Measurements from ENCODE around the gene MISP.
"Not testable (repeated sequence)": the region's sequence is repeated elsewhere in the genome, so short reads cannot be mapped to it uniquely, and the experiment has no call there.

Gene MISP

DNA sequence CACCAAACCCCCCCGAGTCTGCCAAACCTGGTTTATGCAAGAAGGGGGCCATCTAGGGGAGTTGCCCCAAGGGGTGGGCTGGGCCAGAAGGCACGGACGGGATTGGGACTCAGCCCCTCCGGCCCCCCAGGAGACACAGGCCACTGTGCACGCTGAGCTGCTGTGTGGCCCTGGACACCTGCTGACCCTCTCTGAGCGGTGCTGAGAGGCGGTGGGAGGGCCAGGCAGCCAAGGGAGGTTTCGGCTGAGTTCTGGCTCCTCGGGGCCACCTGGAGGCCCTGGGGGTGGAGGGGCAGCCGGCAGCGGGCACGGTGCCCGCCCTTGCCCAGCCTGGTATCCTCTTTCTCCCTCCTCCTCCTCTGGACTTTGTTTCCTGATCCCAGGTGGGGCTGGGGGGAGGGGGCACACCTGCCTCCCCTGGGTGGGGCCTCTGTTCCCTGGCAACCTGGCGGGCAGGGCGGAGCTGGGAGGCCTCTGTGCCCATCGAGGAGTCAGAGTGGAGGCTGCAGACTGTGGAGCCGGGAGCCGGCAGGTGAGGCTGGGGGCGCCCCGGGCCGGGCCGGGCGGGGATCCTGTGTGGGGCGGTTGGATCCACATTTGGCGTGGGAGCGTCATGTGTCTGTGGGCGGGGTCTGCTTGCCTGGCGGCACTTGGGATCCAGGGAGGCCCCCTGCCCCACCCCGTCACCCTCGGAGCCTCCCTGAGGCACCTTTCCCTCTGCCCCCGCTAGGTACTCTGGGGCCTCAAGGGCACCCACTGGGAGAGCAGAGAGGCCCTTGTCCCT, at the start of gene MISP:
Gene MISP (plus strand): TSS at position 473 of the 784 bp plus-strand sequence. CDS start 5,835 bp downstream, outside the sequence.
- peak; percentile 90 for DNase-seq

DNA sequence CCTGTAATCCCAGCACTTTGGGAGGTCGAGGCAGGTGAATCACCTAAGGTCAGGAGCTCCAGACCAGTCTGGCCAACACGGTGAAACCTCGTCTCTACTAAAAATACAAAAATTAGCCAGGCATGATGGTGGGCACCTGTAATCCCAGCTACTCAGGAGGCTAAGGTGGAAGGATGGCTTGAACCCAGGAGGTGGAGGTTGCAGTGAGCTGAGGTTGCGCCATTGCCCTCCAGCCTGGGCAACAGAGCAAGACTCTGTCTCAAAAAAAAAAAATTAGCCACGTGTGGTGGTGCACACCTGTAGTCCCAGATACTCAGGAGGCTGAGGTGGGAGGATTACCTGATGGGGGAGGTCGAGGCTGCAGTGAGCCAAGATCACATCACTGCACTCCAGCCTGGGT, 48.1 kb upstream of the MISP start:
- not testable (repeated sequence) for DNase-seq

DNA sequence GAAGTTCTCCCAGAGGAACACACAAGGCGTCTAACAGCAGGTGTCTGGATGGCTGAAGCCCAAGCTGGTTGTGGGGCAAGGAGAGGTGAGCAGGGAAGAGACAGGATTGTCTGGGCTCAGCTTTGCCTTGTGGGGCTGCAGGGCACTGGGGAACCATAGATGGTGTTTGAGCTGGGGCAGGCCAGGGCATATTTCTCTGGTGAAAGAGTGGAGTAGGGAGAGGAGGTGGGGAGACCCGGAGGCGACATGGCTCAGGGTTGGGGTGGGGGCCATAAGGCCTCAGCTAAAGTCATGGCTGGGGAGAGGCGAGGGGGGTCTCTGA, 47.6 kb upstream of the MISP start:
- DNase-seq = no peak

GRCh38 chr19:703651-704446, 47.1 kb upstream of the MISP start:
- no peak for DNase-seq

DNA sequence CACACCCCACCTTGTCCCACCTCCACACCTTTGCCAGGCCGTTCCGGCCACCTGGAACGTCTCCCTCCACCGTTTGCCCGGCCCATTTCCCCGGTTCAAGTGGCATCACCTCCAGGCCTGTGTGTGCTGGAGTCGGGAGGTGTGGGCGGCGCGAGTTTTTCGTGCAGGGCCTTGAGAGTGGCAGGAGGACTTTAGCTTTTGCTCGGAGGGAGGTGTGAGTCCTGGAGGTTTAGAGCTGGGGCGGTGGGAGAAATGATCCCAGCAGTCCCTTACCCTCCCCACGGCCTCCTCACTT, 46.5 kb upstream of the MISP start:
- no peak for DNase-seq

GRCh38 chr19:708154-709143, 42.5 kb upstream of the MISP start, which contains the start of gene PALM:
TSS of gene PALM (plus strand) at chr19:708935. CDS start at chr19:709147, 212 bp downstream.
- no peak for DNase-seq

DNA sequence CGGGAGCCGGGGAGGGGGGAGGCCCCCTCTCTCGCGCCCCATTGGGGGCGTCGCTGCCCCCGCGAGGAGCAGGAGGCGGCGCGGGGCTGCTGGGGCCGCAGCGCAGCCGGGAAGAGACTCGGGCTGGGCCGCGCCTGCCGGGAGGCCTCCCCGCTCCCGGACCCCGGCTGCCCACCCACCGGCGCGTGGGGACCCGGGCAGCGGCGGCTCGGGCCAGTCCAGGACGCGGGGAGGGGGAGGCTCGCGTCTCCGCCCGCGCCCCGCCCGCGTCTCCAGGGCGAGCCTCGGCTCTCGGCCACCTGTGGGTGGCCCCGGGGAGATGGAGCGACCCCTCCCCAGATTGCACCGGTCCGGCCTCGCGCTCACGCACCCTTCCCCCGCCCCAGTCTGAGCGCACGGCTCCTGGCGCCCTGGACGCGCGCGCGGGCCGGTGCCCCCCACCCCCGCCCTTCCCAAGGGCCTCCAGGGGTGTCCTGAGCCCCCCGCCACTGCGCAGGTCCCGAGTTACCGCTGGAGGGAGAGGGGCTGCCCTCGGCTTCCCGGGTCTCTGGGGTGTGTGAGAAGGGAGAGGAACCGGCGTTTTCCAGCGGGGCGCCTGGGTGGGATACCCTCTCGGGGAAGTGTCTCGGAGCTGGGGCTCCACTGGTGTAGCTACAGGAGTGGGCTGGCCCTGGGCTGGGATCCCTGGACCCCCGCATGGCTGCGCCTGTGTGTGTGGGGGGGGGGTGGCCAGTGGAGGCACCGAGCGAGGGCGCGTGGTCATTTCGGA, 41.5 kb upstream of the MISP start:
- no peak for DNase-seq

DNA sequence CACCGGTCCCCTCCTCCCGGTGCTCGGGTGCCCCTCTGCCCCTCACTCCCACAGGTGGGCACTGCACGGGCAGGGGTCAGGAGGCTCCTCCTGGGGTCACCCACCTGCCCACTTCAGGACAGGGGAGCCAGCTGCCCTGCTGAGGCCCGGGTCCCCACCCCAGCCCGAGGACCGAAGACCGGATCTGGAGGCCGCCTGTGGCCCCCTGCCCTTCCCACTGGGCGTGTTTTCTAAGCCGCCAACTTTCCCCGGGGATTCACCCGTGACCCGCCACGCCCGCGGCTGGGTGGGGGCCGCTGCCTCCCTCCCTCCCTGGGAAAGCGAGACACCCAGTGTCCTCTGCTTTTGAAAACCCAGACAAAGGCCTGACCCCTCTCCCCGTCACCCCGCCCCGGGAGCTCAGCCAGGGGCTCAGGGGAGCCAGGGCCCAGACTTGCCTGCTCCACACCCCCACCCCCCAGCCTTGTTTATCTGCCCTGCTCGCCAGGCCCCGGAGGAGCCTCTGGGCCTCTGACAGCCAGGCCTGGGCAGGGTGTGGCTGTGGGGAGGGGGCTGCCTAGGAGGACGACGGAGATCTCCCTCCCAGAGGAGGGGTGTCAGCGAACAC, 40.8 kb upstream of the MISP start:
- no peak for DNase-seq

GRCh38 chr19:710767-711166, 40.1 kb upstream of the MISP start:
- DNase-seq = no peak

DNA sequence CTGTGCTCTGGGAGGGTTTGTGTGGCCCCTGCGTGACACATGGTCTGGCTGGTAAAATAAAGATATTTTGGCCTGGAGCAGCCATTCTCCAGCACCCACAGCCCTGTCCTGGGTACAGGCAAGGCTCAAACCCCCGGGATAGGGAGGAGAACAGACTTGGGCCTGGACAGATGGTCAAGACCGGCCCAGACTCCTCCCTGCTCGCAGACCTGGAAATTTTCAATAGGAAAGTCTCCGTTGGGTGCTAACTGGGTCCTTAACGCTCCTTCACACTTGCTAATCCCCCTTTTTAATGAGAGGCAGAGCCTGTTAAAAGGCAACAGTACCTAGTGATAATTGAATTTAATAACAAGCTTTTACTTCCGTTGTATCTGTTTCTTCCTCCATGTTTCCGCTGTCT, 39.7 kb upstream of the MISP start:
- no peak for DNase-seq

DNA sequence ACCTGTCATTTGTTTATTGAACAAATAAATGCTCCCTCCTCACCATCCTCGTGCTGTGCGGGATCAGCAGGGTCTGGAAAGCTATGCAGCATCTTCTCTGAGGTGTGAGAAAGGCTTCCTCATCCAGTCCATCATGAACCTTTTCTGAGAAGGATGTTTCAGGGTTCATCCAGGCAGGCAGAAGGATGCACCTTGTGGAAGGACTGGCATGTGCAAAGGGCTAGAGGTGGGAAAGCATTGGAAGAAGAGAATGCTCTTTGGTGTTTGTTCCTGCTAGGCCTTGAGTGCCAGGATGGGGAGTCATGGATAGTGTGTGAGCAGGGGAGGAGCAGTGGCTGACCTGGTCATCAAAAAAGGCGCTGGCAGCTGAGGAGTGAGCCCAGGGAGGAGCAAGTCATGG, 35.6 kb upstream of the MISP start:
- DNase-seq = no peak

- no peak for DNase-seq
Observed at GRCh38 chr19:718251-718951, 32.5 kb upstream of the MISP start.

DNA sequence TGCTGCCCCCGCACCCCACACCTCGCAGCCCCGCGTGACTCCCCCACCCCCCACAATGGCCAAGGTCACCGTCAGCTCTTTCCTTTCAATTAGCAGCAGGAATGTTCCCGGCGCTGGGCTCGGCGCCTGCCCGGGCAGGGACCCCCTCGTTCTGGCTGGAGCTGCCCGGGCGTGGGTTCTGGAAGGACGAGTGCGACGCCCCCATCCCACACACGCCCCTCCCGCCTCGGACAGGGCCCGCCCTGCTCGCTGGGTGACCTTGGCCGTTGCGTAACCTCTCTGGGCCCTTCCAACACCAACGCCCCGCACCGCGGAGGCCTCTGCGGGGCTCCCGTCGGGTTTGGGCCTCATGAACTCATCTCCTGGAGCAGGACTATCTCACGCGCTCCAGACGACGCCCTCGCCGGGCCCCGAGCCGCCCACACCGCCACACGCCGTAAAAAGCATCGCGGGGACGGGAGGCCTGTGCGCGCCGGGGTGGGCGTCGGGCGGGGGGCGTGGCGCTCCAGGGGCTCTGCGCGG, 31.9 kb upstream of the MISP start:
- no peak for DNase-seq

DNA sequence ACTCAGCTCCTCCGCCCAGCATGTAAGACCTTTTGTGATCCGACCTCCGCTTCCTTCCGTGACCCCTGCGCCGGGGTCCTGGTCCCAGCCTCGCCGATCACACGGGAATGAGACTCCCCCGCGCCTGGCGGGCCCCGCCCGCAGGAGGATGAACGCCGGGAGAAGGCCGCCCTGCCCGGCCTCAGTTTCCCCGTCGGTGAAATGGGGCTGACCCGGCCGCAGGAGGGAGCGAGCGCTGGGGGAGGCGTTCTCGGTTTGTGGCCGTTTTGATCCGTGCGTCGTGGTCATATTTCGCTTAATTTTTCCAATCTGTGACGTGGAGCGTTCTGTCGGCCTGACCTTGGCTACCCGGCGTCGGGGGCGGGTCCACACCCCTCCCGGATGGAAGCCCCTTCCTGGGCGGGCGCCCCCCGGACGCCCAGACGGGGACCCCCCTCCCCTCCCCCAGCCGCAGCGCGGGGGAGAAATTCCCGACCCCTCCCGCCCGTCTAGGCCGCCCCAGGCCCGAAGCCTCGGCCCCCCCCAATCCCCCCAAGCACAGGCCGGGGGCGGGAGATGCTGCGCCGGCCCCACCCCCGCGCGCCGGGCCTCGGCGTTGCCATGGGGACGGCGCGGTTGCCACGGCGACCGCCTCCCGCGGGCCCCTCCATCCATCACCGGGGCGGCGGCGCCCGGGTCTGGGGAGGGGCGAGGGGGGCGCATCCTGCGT, 31.1 kb upstream of the MISP start:
- DNase-seq = no peak

GRCh38 chr19:720345-721160, 30.4 kb upstream of the MISP start:
- no peak for DNase-seq

- DNase-seq = no peak
Observed at GRCh38 chr19:722553-723101, 28.3 kb upstream of the MISP start.

DNA sequence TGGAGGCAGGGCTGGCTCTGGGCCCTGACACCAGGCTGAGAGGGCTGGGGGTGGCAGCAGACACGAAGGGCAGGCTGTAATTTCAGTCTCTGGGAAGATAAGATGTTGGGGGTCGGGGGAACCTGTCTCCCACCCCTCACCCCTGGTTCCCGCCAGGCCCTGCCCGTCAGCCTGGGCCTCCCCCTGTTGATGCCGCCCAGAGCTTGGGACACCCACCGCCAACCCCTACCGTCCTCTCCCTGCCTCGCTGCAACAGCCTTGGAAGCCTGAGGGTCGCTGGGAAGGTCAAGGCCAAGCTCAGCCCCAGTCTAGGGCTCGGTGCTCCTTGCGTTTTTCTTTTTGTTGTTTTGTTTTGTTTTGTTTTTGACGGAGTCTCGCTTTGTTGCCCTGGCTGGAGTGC, 27.7 kb upstream of the MISP start:
- DNase-seq = no peak

DNA sequence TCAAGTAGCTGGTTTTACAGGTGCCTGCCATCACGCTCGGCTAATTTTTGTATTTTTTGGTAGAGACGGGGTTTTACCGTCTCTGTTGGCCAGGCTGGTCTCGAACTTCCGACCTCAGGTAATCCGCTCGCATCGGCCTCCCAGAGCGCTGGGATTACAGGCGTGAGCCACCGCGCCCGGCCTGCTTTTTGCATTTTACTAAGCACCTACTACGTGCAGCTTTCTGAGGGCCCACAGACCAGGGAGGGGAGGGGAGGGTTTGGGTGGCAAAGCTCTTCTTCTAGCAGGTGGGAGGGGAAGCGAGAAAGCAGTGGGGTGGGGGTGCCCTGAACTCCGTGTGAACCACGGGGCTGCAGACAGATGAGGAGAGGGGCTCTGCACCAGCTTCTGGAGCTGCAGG, 27.2 kb upstream of the MISP start:
- no peak for DNase-seq

GRCh38 chr19:725461-726089, 25.3 kb upstream of the MISP start:
- DNase-seq = no peak
